Nephron (organoid): ENCODE data around the gene HIP1.
"Not testable (repeated sequence)": the region's sequence is repeated elsewhere in the genome, so short reads cannot be mapped to it uniquely, and the experiment has no call there.

Source experiments
- H3K27ac Mint-ChIP-seq, 3 experiments: 2 replicates each; pipeline ENCODE4 v1.8.0; 2020; ENCODE audit warnings: mixed read lengths in 3 of 3, mild to moderate bottlenecking in 2 of 3, moderate library complexity in 1 of 3
- H3K27me3 Mint-ChIP-seq: 2 replicates; pipeline ENCODE4 v1.8.0; 2021; ENCODE audit warnings: low read depth, mild to moderate bottlenecking, moderate library complexity, mixed read lengths
- H3K36me3 Mint-ChIP-seq: 2 replicates; pipeline ENCODE4 v1.8.0; 2020; ENCODE audit warnings: low read depth, mixed read lengths
- H3K4me1 Mint-ChIP-seq: 2 replicates; pipeline ENCODE4 v1.8.0; 2020; ENCODE audit warnings: mixed read lengths
- H3K4me3 Mint-ChIP-seq, 3 experiments: 2 replicates each; pipeline ENCODE4 v1.8.0; 2020; ENCODE audit warnings: mild to moderate bottlenecking in 3 of 3, mixed read lengths in 3 of 3, moderate library complexity in 2 of 3
- H3K9me3 Mint-ChIP-seq: 2 replicates; pipeline ENCODE4 v1.8.0; 2020; ENCODE audit warnings: mixed read lengths
- CTCF ChIP-seq, 3 experiments: fragments of 200-600 bp; sonication (generic); IDR thresholded peaks; one replicate each; pipeline ENCODE4 v1.5.0; 2021; ENCODE audit warnings: antibody characterized with exemption in 3 of 3; ENCODE audit not compliant: unreplicated experiment in 3 of 3

The HIP1 gene

GRCh38 chr7:75601539-75601938 is 137.2 kb downstream of the HIP1 start:
- Mint-ChIP-seq H3K27me3 (no peaks in the 10 kb centered on the region), H3K4me1 (peaks cover 16% of the 10 kb centered on the region), H3K36me3 (peaks cover 17% of the 10 kb centered on the region), H3K9me3 (no peaks in the 10 kb centered on the region), H3K27ac (no peak overlapping the region), H3K4me3 (no peak overlapping the region)
- no peak for TF ChIP-seq CTCF (IDR thresholded peaks at IDR 0.05; ENCODE audit: unreplicated experiment in 3 of 3)

DNA sequence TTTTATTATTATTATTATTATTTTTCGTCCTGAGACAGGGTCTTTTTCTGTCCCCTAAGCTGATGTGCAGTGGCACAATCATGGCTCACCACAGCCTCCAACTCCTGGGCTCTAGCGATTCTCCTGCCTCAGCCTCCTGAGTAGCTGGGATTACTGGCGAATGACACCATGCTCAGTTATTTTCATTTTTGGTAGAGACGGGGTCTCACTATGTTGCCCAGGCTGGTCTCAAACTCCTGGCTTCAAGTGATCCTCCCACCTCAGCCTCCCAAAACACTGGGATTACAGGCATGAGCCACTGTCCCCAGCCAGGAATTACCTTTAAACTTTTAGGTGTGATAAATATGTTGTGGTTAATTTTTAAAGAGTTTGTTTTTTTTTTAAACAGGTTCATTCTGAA is 138.0 kb downstream of the HIP1 start:
- Mint-ChIP-seq H3K27ac (peak overlapping the region in 1 of 3 experiments; percentile 84), H3K36me3 (peaks cover 17% of the 10 kb centered on the region), H3K4me1 (peaks cover 16% of the 10 kb centered on the region)
- H3K9me3 Mint-ChIP-seq, H3K27me3 Mint-ChIP-seq, H3K4me3 Mint-ChIP-seq: not testable (repeated sequence)

DNA sequence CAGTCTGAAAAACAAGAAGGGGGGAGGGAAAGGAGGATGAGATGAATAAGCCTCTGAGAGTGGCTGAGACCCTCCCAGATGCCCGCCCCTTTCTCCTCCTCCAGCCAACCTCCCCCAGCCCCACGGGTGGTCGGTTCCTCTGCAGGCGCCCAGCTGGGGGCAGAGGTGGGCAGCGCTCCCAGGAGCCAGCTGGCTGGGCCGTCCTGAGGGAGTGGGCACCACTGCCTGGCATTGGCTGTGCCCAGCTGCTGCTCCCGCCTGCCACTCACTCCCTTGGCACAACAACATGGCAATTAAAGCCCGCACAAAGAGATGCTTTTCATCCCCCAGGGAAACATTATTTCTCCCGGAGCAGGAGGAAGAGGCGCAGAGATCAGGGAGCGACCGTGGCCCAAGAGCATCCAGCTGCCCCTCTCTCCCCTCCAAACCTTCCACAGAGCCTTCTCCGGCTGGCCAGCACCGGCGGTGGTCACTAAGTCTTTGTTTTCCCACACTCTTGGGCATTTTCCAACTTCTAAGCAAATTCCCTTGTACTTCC is 139.4 kb downstream of the HIP1 start:
- peak in 1 of 3 experiments; percentile 11 for TF ChIP-seq CTCF (IDR thresholded peaks at IDR 0.05; ENCODE audit: unreplicated experiment in 3 of 3)
- Mint-ChIP-seq H3K27me3 (no peaks in the 10 kb centered on the region), H3K27ac (peak overlapping the region; percentile 81 to 95 (median 84)), H3K4me3 (peak overlapping the region; percentile 38 to 61 (median 51)), H3K36me3 (peaks cover 22% of the 10 kb centered on the region), H3K4me1 (peaks cover 16% of the 10 kb centered on the region), H3K9me3 (no peaks in the 10 kb centered on the region)

GRCh38 chr7:75596727-75597614 is 141.8 kb downstream of the HIP1 start:
- Mint-ChIP-seq H3K27ac (peak overlapping the region in 2 of 3 experiments; percentile 49 to 56), H3K4me1 (peaks cover 16% of the 10 kb centered on the region), H3K27me3 (no peaks in the 10 kb centered on the region), H3K9me3 (no peaks in the 10 kb centered on the region), H3K36me3 (peaks cover 31% of the 10 kb centered on the region), H3K4me3 (no peak overlapping the region)
- TF ChIP-seq CTCF (IDR thresholded peaks at IDR 0.05; ENCODE audit: unreplicated experiment in 3 of 3), result no peak

DNA sequence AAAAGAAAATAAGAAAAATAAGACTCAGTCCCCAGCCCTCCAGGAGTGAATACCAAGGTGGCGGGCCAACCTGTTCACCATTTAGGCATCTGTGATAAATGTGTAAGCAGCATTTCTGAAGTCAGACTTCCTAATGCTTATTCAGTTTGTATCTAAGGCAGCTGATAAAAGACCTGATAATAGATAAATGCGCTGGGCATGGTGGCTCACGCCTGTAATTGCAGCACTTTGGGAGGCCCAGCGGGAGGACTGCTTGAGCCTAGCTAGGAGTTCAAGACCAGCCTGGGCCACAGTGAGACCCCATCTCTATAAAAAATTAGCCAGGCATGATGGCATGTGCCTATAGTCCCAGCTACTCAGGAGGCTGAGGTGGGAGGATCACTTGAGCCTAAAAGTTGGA is 143.0 kb downstream of the HIP1 start:
- Mint-ChIP-seq H3K36me3 (peaks cover 42% of the 10 kb centered on the region), H3K4me3 (no peak overlapping the region), H3K27me3 (no peaks in the 10 kb centered on the region), H3K4me1 (peaks cover 16% of the 10 kb centered on the region), H3K27ac (no peak overlapping the region), H3K9me3 (no peaks in the 10 kb centered on the region)
- TF ChIP-seq CTCF (IDR thresholded peaks at IDR 0.05; ENCODE audit: unreplicated experiment in 3 of 3), result no peak

DNA sequence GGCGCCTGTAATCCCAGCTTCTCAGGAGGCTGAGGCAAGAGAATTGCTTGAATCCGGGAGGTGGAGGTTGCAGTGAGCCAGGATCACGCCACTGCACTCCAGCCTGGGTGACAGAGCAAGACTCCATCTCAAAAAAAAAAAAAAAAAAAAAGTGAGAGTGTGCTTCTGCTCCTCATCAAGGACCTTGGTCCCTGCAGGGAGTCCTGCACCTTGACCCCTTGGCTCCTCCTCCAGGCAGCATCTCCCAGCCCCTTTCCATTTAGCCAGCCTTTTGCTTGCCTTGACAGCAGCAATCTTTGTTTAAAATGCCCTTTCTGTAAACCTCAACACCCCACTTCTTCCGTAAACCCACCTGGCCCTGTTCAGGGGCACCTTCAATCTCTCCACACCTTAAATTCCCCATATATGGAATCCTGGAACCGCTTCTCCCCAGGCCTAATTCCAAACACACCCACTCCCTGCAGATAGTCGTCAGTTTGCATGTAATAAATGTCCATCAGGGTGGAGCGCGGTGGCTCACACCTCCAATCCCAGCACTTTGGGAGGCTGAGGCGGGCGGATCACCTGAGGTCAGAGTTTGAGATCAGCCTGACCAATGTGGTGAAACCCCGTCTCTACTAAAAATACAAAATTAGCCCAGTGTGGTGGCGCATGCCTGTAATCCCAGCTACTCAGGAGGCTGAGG is 145.1 kb downstream of the HIP1 start:
- H3K36me3 Mint-ChIP-seq, result peaks cover 59% of the 10 kb centered on the region
- not testable (repeated sequence) for H3K4me1 Mint-ChIP-seq, H3K9me3 Mint-ChIP-seq, H3K4me3 Mint-ChIP-seq, H3K27me3 Mint-ChIP-seq, H3K27ac Mint-ChIP-seq
